Osteocyte (in vitro differentiated cells): ENCODE results near the gene HECTD1. TPM values are rescaled to one million over a fixed set of nuclear protein-coding genes. Genes with fewer than 3 reads are reported as not detected.

Experiments
- DNase-seq: peaks from one replicate; pipeline ENCODE4 v3.0.0; 2021; ENCODE audit warnings: mixed read lengths; ENCODE audit not compliant: unreplicated experiment; ENCODE audit errors: extremely low spot score
- H3K27ac Mint-ChIP-seq: one replicate; pipeline ENCODE4 v1.8.0; 2021; ENCODE audit warnings: mild to moderate bottlenecking, mixed read lengths; ENCODE audit not compliant: unreplicated experiment
- H3K27me3 Mint-ChIP-seq: one replicate; pipeline ENCODE4 v1.8.0; 2021; ENCODE audit warnings: mixed read lengths; ENCODE audit not compliant: unreplicated experiment
- H3K36me3 Mint-ChIP-seq: one replicate; pipeline ENCODE4 v1.8.0; 2021; ENCODE audit warnings: mixed read lengths; ENCODE audit not compliant: unreplicated experiment
- H3K4me1 Mint-ChIP-seq: one replicate; pipeline ENCODE4 v1.8.0; 2021; ENCODE audit warnings: mixed read lengths; ENCODE audit not compliant: unreplicated experiment
- H3K4me3 Mint-ChIP-seq: one replicate; pipeline ENCODE4 v1.8.0; 2021; ENCODE audit warnings: mild to moderate bottlenecking, moderate library complexity, mixed read lengths; ENCODE audit not compliant: unreplicated experiment
- H3K9me3 Mint-ChIP-seq: one replicate; pipeline ENCODE4 v1.8.0; 2021; ENCODE audit warnings: mixed read lengths; ENCODE audit not compliant: unreplicated experiment
- CTCF ChIP-seq: fragments of 200-600 bp; sonication (generic); IDR thresholded peaks from 2 replicates; pipeline ENCODE4 v1.5.0; 2021; ENCODE audit warnings: antibody characterized with exemption, mild to moderate bottlenecking, moderate library complexity
- total RNA-seq: library from RNA; stranded (reverse); gene quantifications from 2 replicates; pipeline ENCODE4 v1.2.1, GENCODE V29; 2021

The HECTD1 gene
- total RNA-seq, 1 donor from 2014 or later = 175 TPM

- H3K4me3 Mint-ChIP-seq = no peak overlapping the region
- peaks cover 30% of the 10 kb centered on the region for H3K4me1 Mint-ChIP-seq
- H3K36me3 Mint-ChIP-seq = no peaks in the 10 kb centered on the region
- H3K27ac Mint-ChIP-seq = no peak overlapping the region
- no peaks in the 10 kb centered on the region for H3K9me3 Mint-ChIP-seq
- no peak for DNase-seq
- TF ChIP-seq CTCF = no peak
- no peaks in the 10 kb centered on the region for H3K27me3 Mint-ChIP-seq
Measured at GRCh38 chr14:31209605-31210004, 2.0 kb upstream of the HECTD1 start.

GRCh38 chr14:31208546-31209424 is 1.2 kb upstream of the HECTD1 start:
- H3K27ac Mint-ChIP-seq = peak overlapping the region; percentile 99
- H3K27me3 Mint-ChIP-seq = no peaks in the 10 kb centered on the region
- TF ChIP-seq CTCF = no peak
- H3K36me3 Mint-ChIP-seq = peaks cover 6% of the 10 kb centered on the region
- H3K9me3 Mint-ChIP-seq = no peaks in the 10 kb centered on the region
- H3K4me1 Mint-ChIP-seq = peaks cover 35% of the 10 kb centered on the region
- peak overlapping the region; percentile 93 for H3K4me3 Mint-ChIP-seq
- DNase-seq = no peak

- H3K4me3 Mint-ChIP-seq = peak overlapping the region; percentile 90
- peaks cover 35% of the 10 kb centered on the region for H3K4me1 Mint-ChIP-seq
- H3K27ac Mint-ChIP-seq = peak overlapping the region; percentile 96
- H3K27me3 Mint-ChIP-seq = no peaks in the 10 kb centered on the region
- DNase-seq = no peak
- H3K9me3 Mint-ChIP-seq = no peaks in the 10 kb centered on the region
- TF ChIP-seq CTCF = no peak
- peaks cover 12% of the 10 kb centered on the region for H3K36me3 Mint-ChIP-seq
Measured at GRCh38 chr14:31207287-31207754, 272 bp downstream of the HECTD1 start.

GRCh38 chr14:31206536-31207286 is 882 bp downstream of the HECTD1 start:
- Mint-ChIP-seq H3K36me3 (peaks cover 12% of the 10 kb centered on the region), H3K27ac (peak overlapping the region; percentile 96), H3K9me3 (no peaks in the 10 kb centered on the region), H3K4me1 (peaks cover 35% of the 10 kb centered on the region), H3K4me3 (peak overlapping the region; percentile 90), H3K27me3 (no peaks in the 10 kb centered on the region)
- peak; percentile 86 for DNase-seq
- no peak for TF ChIP-seq CTCF
